A549 (cell line): Measurements from ENCODE around the gene VPS18. TPM values are rescaled to one million over a fixed set of nuclear protein-coding genes. Genes with fewer than 3 reads are reported as not detected.
A peak's percentile ranks its signal among the peaks of the same experiment; 100 is the strongest.

ENCODE experiments used
- ATAC-seq, 2 experiments: fragments of 200-7000 bp in 1 of 2; fragments of >200 bp in 1 of 2; cut with Nextera tagmentation in 1 of 2; cut with Tn5 transposase in 1 of 2; 3 replicates each; pipeline versions ENCODE4 v1.8.0 to v1.9.1; 2018 to 2020; ENCODE audit warnings: mild to moderate bottlenecking in 1 of 2, moderate library complexity in 1 of 2
- CTCF ChIA-PET: fragments of 300-600 bp; sonication (Branson Sonifier 250); formaldehyde crosslinking; extraction: SDS; loops from one replicate; lab custom pipeline; 2021; ENCODE audit warnings: antibody characterized with exemption, inconsistent platforms; lab: Yijun Ruan, JAX
- POLR2A ChIA-PET: fragments of 350-600 bp; formaldehyde crosslinking; extraction: SDS; loops from one replicate; lab custom pipeline; 2021; ENCODE audit warnings: antibody characterized with exemption, inconsistent platforms; lab: Yijun Ruan, JAX
- DNase-seq, 2 experiments: peaks; one replicate each; pipeline versions ENCODE4 v3.0.0 to v3.0.0-alpha.2; 2011 to 2016; ENCODE audit warnings: low read depth in 1 of 2, low spot score in 1 of 2
- FAIRE-seq: peaks from 2 replicates; lab custom pipeline; 2011; peaks lifted over from hg19 to GRCh38; lab: Jason Lieb, UNC
- H3K27ac ChIP-seq, 2 experiments: fragments of >200 bp; sonication (Bioruptor Twin); formaldehyde crosslinking; 3 replicates each; pipeline ENCODE4 v1.5.1; 2016 to 2017
- H3K4me1 ChIP-seq: fragments of >200 bp; sonication (Bioruptor Twin); formaldehyde crosslinking; 3 replicates; pipeline ENCODE4 v1.6.1; 2016
- H3K4me2 ChIP-seq: fragments of >200 bp; sonication (Bioruptor Twin); formaldehyde crosslinking; 3 replicates; pipeline ENCODE4 v1.6.1; 2016
- H3K4me3 ChIP-seq: fragments of >200 bp; sonication (Bioruptor Twin); formaldehyde crosslinking; 3 replicates; pipeline ENCODE4 v1.5.1; 2016
- H3K9me3 ChIP-seq: fragments of >200 bp; sonication (Bioruptor Twin); formaldehyde crosslinking; 3 replicates; pipeline ENCODE4 v1.6.1; 2016
- CBX8 ChIP-seq: fragments of 200-600 bp; sonication (generic); IDR thresholded peaks from 2 replicates; pipeline ENCODE4 v1.6.1; 2016
- CHD2 ChIP-seq: fragments of 150-350 bp; IDR thresholded peaks from 2 replicates; pipeline ENCODE4 v1.6.1; 2014; ENCODE audit warnings: low read length; ENCODE audit not compliant: partially characterized antibody
- EP300 ChIP-seq, 2 experiments: fragments of >200 bp; sonication (Bioruptor Twin); formaldehyde crosslinking; IDR thresholded peaks; 2 replicates in 1 of 2; 3 replicates in 1 of 2; pipeline ENCODE4 v1.6.1; 2016 to 2017
- FOSL2 ChIP-seq, 2 experiments: fragments of 450-650 bp in 1 of 2; fragments of >200 bp in 1 of 2; sonication (Bioruptor Twin) in 1 of 2; formaldehyde crosslinking; IDR thresholded peaks; 2 replicates each; pipeline versions ENCODE4 v1.5.0 to v1.6.1; 2016 to 2020; ENCODE audit warnings: mild to moderate bottlenecking in 1 of 2, moderate library complexity in 1 of 2
- FOXS1 ChIP-seq: fragments of 250-450 bp; sonication (Bioruptor Pico); IDR thresholded peaks from 2 replicates; pipeline ENCODE4 v1.5.0; 2020; ENCODE audit warnings: mild to moderate bottlenecking, moderate library complexity
- HEYL ChIP-seq: fragments of 250-450 bp; sonication (Bioruptor Pico); IDR thresholded peaks from 2 replicates; pipeline ENCODE4 v1.8.0; 2021; ENCODE audit warnings: mild to moderate bottlenecking, moderate library complexity
- JUNB ChIP-seq: fragments of >200 bp; sonication (Bioruptor Twin); formaldehyde crosslinking; IDR thresholded peaks from 2 replicates; pipeline ENCODE4 v1.6.1; 2016
- KDM1A ChIP-seq: fragments of 200-600 bp; sonication (generic); IDR thresholded peaks from 2 replicates; pipeline ENCODE4 v1.6.1; 2016; ENCODE audit warnings: low read depth, mild to moderate bottlenecking
- KDM5A ChIP-seq: fragments of 200-600 bp; sonication (generic); IDR thresholded peaks from 2 replicates; pipeline ENCODE4 v1.6.1; 2016; ENCODE audit warnings: antibody characterized with exemption, mild to moderate bottlenecking
- MAFK ChIP-seq: fragments of 450-650 bp; IDR thresholded peaks from 2 replicates; pipeline ENCODE4 v1.6.1; 2014; ENCODE audit not compliant: partially characterized antibody
- MYC ChIP-seq: IDR thresholded peaks from 2 replicates; pipeline ENCODE4 v1.6.1; 2012; ENCODE audit warnings: mild to moderate bottlenecking, inconsistent platforms, low read length, improper control_type of control experiment, borderline replicate concordance
- NR3C1 ChIP-seq: fragments of >200 bp; sonication (Bioruptor Twin); formaldehyde crosslinking; IDR thresholded peaks from 3 replicates; pipeline ENCODE4 v1.6.1; 2017
- PHF8 ChIP-seq: fragments of 200-600 bp; sonication (generic); IDR thresholded peaks from 2 replicates; pipeline ENCODE4 v1.6.1; 2016; ENCODE audit warnings: low read depth, mild to moderate bottlenecking, antibody characterized with exemption, moderate library complexity, borderline replicate concordance
- POLR2A ChIP-seq: IDR thresholded peaks from 2 replicates; pipeline ENCODE4 v1.6.1; 2012; ENCODE audit warnings: mild to moderate bottlenecking, low read length
- RARB ChIP-seq: fragments of 250-450 bp; sonication (Bioruptor Pico); IDR thresholded peaks from 2 replicates; pipeline ENCODE4 v1.8.0; 2021; ENCODE audit warnings: mild to moderate bottlenecking, moderate library complexity
- RCOR1 ChIP-seq: fragments of 150-350 bp; IDR thresholded peaks from 2 replicates; pipeline ENCODE4 v1.6.1; 2014; ENCODE audit warnings: antibody characterized with exemption, low read length, low read depth
- RNF2 ChIP-seq: fragments of 200-600 bp; sonication (generic); IDR thresholded peaks from 2 replicates; pipeline ENCODE4 v1.6.1; 2016; ENCODE audit warnings: low read depth, mild to moderate bottlenecking, antibody characterized with exemption, moderate library complexity, borderline replicate concordance
- TFCP2L1 ChIP-seq: fragments of 250-450 bp; sonication (Bioruptor Pico); IDR thresholded peaks from 2 replicates; pipeline ENCODE4 v1.5.0; 2021; ENCODE audit warnings: mild to moderate bottlenecking
- ZC3H11A ChIP-seq: fragments of 450-650 bp; IDR thresholded peaks from 2 replicates; pipeline ENCODE4 v1.6.1; 2014; ENCODE audit warnings: antibody characterized with exemption, mild to moderate bottlenecking
- ZFP36 ChIP-seq: fragments of 450-650 bp; IDR thresholded peaks from 2 replicates; pipeline ENCODE4 v1.6.1; 2014; ENCODE audit warnings: borderline replicate concordance; ENCODE audit not compliant: partially characterized antibody
- ZSCAN20 ChIP-seq: fragments of 250-450 bp; sonication (Bioruptor Pico); IDR thresholded peaks from 2 replicates; pipeline ENCODE4 v1.8.0; 2022; ENCODE audit warnings: mild to moderate bottlenecking, moderate library complexity
- WGBS: methylation state at CpG from one replicate; pipeline ENCODE4 v1.1.6; 2017; ENCODE audit errors: missing lambda C conversion rate; 5-methylcytosine and 5-hydroxymethylcytosine counted together
- polyA plus RNA-seq, 4 experiments: library from polyadenylated mRNA; depleted of rRNA in 3 of 4; stranded (reverse); fragments of >200 nt; fragmentation: RNase III in 1 of 4; extraction: RNeasy Plus Mini Kit Qiagen cat#74134 plus additional on column Dnase treatment in 1 of 4; gene quantifications; 2 replicates in 3 of 4; 3 replicates in 1 of 4; pipeline ENCODE4 v1.2.3, GENCODE V29; 2011 to 2017
- TF ChIP-seq, protein P1 (sequence below): IDR thresholded peaks from 2 replicates; pipeline ENCODE4 v1.6.1; 2012; ENCODE audit warnings: low read depth, borderline replicate concordance
- TF ChIP-seq, protein P2 (sequence below): fragments of 450-650 bp; IDR thresholded peaks from 2 replicates; pipeline ENCODE4 v1.6.1; 2014; ENCODE audit warnings: antibody characterized with exemption
- TF ChIP-seq, protein P3 (sequence below): fragments of >200 bp; sonication (Bioruptor Twin); formaldehyde crosslinking; IDR thresholded peaks from 3 replicates; pipeline ENCODE4 v1.6.1; 2016
- TF ChIP-seq, protein P4 (sequence below): IDR thresholded peaks from 2 replicates; pipeline ENCODE4 v1.6.1; 2012

Gene VPS18
- polyA plus RNA-seq, 2 of the 4 experiments (the other 2 are of a cell fraction): 9.0 to 15.2 TPM

DNA sequence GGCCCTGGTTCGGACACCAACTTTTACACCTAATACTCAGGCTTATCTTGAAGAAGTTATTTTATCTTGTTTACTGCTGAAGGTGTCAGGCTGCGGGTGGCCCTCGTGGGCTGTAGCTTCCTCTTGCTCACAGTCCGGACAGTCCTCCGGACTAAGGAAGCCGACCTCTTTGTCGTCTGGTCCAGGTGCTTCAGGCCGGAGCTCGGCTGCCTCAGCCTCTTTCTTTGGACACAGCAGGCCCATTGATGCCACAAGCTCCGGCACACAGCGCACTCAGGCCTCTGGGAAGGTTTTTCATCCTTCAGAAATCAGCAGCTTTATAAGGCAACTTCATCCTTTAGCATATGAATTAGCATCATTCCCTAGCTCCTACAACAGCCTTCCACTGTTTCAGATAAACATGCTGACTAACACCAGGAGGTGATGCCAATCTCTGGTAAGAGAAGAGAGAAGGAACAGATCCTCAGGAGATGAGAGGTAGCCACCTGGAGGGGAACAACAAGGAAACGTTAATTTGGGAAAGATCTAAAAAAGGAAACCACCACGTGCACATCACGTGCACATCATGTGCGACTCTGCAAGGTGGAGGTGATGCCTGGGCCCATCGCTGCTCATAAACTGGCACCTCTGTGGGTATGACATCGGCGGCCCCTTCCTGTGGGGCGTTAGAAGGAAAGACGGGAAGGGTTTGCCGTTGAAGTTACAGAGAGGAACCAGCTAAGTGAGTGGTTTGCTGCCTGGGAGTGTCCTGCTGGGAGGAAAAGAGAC, 54.6 kb downstream of the VPS18 start:
- CTCF ChIA-PET: interaction anchor here (1.6 to 1.7 kb wide), 2 partner anchors 17 to 18 kb away, joined by 3 to 4 read pairs; no protein-coding TSS in a partner anchor
- no peak for DNase-seq
- H3K4me2 ChIP-seq: no peak overlapping the region
- WGBS: 82% methylated on average over 21 of the region's 21 CpGs
- POLR2A ChIA-PET: no interaction called here
- no peak overlapping the region; a peak in 1 of 6 replicates for H3K27ac ChIP-seq
- no peak for FAIRE-seq
- ATAC-seq: no peak
- no peaks in the 10 kb centered on the region for H3K9me3 ChIP-seq
- TF ChIP-seq MYC (no peak), KDM1A (no peak), KDM5A (no peak), ZC3H11A (no peak), EP300 (IDR thresholded peaks at IDR 0.05) (no peak), FOXS1 (CRISPR knock-in tag) (no peak), ZSCAN20 (CRISPR knock-in tag) (no peak), RCOR1 (no peak), CHD2 (no peak), RARB (CRISPR knock-in tag) (no peak)
- H3K4me3 ChIP-seq: no peak overlapping the region
- H3K4me1 ChIP-seq: peaks cover 11% of the 10 kb centered on the region

DNA sequence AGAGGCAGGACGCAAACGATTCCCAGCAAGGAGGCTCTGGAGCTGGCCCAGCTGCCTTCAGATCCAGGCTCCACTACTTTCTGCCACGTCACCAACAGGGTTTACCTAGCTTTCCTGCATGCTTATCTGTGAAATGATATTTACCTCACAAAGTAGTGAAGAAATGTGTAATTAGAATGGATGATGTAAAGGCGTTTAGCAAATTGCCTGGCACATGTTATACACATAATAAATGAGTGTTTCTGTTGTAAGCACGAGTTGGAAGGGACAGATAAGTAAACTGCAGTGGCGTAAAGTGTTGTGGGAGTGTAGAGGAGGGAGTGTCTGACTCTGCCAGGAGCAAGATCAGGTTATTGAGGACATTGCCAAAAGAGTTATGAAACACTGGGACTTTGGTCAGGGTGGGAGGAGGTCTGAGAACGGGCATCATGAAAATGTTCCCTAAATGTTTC, 55.5 kb downstream of the VPS18 start:
- FAIRE-seq: no peak
- Histone ChIP-seq H3K4me3 (no peak overlapping the region), H3K4me1 (peaks cover 16% of the 10 kb centered on the region), H3K4me2 (no peak overlapping the region), H3K27ac (no peak overlapping the region; a peak in 1 of 6 replicates), H3K9me3 (no peaks in the 10 kb centered on the region)
- CTCF ChIA-PET: interaction anchor here (1.7 to 8.7 kb wide), 2 partner anchors 8 to 19 kb away, joined by 4 to 76 read pairs; no protein-coding TSS in a partner anchor
- DNase-seq: no peak
- WGBS: 64% methylated on average over 7 of the region's 7 CpGs
- ATAC-seq: no peak
- POLR2A ChIA-PET: no interaction called here
- TF ChIP-seq TFCP2L1 (CRISPR knock-in tag) (no peak), JUNB (no peak), RNF2 (no peak), RCOR1 (no peak), CBX8 (no peak), HEYL (no peak), MAFK (no peak), ZFP36 (no peak), KDM1A (no peak), POLR2A (no peak), FOXS1 (CRISPR knock-in tag) (no peak), FOSL2 (IDR thresholded peaks at IDR 0.05) (no peak), FOSL2 (CRISPR knock-in tag; IDR thresholded peaks at IDR 0.05) (no peak), PHF8 (no peak)
- TF ChIP-seq, protein P1, sequence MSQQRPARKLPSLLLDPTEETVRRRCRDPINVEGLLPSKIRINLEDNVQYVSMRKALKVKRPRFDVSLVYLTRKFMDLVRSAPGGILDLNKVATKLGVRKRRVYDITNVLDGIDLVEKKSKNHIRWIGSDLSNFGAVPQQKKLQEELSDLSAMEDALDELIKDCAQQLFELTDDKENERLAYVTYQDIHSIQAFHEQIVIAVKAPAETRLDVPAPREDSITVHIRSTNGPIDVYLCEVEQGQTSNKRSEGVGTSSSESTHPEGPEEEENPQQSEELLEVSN: no peak
- TF ChIP-seq, protein P2, sequence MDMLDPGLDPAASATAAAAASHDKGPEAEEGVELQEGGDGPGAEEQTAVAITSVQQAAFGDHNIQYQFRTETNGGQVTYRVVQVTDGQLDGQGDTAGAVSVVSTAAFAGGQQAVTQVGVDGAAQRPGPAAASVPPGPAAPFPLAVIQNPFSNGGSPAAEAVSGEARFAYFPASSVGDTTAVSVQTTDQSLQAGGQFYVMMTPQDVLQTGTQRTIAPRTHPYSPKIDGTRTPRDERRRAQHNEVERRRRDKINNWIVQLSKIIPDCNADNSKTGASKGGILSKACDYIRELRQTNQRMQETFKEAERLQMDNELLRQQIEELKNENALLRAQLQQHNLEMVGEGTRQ: no peak

DNA sequence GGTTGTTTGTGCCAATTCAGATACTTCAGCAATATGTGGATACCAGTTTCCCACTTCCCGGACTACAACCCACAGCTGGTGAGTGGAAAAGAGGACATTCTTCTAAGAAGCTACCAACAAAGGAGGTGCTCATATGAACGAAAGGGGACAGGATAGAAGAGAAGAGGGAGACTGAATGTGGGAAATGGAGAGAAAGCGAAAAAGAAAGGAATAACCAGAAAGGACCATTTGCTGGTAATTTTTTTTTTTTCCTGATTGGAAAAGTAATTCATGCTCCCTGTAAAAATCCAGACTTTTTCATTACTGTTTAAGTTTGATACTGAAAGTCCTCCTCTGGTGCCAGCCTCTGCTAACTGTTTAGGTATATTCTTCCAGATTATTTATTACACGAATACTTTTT, 57.5 kb downstream of the VPS18 start:
- CTCF ChIA-PET: interaction anchor here (0.6 to 8.7 kb wide), 6 partner anchors 10 to 47 kb away, joined by 3 to 76 read pairs (median 4); no protein-coding TSS in a partner anchor
- peak overlapping the region; percentile 98 to 99; a peak in 5 of 6 replicates for H3K27ac ChIP-seq
- H3K9me3 ChIP-seq: no peaks in the 10 kb centered on the region
- POLR2A ChIA-PET: interaction anchor here (1.5 to 1.8 kb wide), 2 partner anchors 21 to 23 kb away, joined by 4 to 10 read pairs; partner anchors contain the start of gene DLL4
- H3K4me1 ChIP-seq: peaks cover 33% of the 10 kb centered on the region
- TF ChIP-seq, protein P3, sequence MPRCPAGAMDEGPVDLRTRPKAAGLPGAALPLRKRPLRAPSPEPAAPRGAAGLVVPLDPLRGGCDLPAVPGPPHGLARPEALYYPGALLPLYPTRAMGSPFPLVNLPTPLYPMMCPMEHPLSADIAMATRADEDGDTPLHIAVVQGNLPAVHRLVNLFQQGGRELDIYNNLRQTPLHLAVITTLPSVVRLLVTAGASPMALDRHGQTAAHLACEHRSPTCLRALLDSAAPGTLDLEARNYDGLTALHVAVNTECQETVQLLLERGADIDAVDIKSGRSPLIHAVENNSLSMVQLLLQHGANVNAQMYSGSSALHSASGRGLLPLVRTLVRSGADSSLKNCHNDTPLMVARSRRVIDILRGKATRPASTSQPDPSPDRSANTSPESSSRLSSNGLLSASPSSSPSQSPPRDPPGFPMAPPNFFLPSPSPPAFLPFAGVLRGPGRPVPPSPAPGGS: 0 out of 3 replicates have a peak, but pooled peaks have one; percentile 12
- TF ChIP-seq, protein P4, sequence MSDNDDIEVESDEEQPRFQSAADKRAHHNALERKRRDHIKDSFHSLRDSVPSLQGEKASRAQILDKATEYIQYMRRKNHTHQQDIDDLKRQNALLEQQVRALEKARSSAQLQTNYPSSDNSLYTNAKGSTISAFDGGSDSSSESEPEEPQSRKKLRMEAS: no peak
- TF ChIP-seq KDM1A (no peak), NR3C1 (no peak)
- no peak overlapping the region for H3K4me3 ChIP-seq
- DNase-seq (no peak), FAIRE-seq (no peak), ATAC-seq (no peak)
- peak overlapping the region; percentile 100; the same call in 2 of the 3 replicates for H3K4me2 ChIP-seq
- 93% methylated on average over 4 of the region's 4 CpGs for WGBS
